ENCODE results near the gene PSMB5. TPM values are rescaled to one million over a fixed set of nuclear protein-coding genes. Genes with fewer than 3 reads are reported as not detected.

Gene PSMB5
- total and polyA plus RNA-seq, 2 of the 13 experiments (the other 11 are each of a cell fraction or from before 2014, with no cell fraction given), result 705 to 871 TPM

DNA sequence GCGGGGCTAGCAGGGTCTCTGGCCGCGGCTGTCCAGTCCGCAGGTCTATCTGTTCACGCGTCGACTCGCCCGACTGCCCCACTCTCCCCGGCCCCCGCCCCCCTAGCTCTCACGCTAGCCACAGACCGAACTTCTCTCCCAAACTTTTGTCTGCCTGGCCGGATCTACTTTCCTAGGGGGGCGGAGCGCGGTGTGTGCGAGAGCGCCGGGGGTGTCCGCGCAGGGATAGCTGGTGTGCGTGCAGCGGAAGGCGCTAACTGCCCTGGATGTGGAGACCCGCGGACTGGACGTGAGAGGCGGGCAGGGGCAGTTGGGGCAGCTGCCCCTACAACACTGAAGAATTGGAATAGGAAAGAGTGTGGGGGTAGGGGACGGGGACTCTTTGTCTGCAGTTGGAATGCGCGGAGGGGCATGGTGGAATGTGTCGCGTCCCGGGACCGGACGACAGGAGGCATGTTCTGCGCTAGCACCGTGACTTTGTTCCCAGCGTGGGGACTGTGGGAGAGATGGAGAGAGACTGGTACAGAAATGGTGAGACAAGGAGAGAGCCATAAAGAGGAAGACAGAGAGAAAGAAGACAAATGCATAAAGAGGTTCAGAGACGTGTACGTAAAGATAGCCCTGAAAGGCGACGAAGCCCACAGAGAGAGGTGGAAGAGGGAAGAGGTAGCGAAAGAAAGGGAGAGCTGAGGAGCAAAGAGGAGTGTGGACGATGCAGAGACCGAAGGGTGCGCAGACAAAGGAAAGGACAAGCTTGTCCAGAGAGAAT, 52.0 kb downstream of the PSMB5 start, which contains the start of gene AJUBA (continued):
- TF ChIP-seq, protein P1, sequence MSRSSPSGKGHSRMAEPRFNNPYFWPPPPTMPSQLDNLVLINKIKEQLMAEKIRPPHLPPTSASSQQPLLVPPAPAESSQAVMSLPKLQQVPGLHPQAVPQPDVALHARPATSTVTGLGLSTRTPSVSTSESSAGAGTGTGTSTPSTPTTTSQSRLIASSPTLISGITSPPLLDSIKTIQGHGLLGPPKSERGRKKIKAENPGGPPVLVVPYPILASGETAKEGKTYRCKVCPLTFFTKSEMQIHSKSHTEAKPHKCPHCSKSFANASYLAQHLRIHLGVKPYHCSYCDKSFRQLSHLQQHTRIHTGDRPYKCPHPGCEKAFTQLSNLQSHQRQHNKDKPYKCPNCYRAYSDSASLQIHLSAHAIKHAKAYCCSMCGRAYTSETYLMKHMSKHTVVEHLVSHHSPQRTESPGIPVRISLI (CRISPR knock-in tag; IDR thresholded peaks at IDR 0.05; ENCODE audit: borderline replicate concordance), result peak; percentile 76; the same call in 1 of the 2 replicates
- TF ChIP-seq ONECUT2 (CRISPR knock-in tag; IDR thresholded peaks at IDR 0.05) (no peak), ARNT (IDR thresholded peaks at IDR 0.05) (no peak), MAZ (IDR thresholded peaks at IDR 0.05; ENCODE audit: borderline replicate concordance, low read depth, low read length) (peak; percentile 98), MAZ (CRISPR knock-in tag; IDR thresholded peaks at IDR 0.05; ENCODE audit: low read depth) (peak; percentile 100), ZNF572 (CRISPR knock-in tag; IDR thresholded peaks at IDR 0.05) (no peak), ZNF251 (CRISPR knock-in tag; IDR thresholded peaks at IDR 0.05) (peak; percentile 40; the same call in 1 of the 2 replicates), TCF7 (IDR thresholded peaks at IDR 0.05; ENCODE audit: low read depth) (no peak), NFYC (CRISPR knock-in tag; IDR thresholded peaks at IDR 0.05) (peak; percentile 52), ZNF138 (CRISPR knock-in tag; IDR thresholded peaks at IDR 0.05; ENCODE audit: low read depth) (no peak)
- TF ChIP-seq, protein P2, sequence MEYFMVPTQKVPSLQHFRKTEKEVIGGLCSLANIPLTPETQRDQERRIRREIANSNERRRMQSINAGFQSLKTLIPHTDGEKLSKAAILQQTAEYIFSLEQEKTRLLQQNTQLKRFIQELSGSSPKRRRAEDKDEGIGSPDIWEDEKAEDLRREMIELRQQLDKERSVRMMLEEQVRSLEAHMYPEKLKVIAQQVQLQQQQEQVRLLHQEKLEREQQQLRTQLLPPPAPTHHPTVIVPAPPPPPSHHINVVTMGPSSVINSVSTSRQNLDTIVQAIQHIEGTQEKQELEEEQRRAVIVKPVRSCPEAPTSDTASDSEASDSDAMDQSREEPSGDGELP (IDR thresholded peaks at IDR 0.05; ENCODE audit: borderline replicate concordance, low read depth), result peak; percentile 86; the same call in 1 of the 2 replicates
